ENCODE data around the gene PDE4B.

Gene PDE4B

DNA sequence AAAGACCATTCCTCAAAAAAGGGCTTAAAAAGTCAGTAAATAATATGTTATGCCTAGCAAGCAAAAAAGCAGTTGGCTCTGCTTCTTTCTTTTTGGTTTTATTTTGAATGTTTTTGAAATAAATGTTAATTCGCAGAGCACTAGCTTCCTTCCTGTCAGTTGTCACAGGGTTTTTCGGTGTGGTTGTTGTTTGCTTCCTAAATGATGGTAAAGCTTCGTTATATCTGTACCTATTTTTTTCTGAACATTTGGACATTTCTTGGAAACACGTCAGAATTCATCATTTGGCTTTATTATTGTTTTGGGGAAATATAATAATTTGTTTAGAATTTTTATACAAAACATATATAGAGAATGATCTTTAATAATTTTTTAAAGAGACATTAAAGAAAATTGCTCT lies 389.3 kb downstream of the PDE4B start:
- no peak for DNase-seq (ENCODE audit: low read depth in 2 of 2)

DNA sequence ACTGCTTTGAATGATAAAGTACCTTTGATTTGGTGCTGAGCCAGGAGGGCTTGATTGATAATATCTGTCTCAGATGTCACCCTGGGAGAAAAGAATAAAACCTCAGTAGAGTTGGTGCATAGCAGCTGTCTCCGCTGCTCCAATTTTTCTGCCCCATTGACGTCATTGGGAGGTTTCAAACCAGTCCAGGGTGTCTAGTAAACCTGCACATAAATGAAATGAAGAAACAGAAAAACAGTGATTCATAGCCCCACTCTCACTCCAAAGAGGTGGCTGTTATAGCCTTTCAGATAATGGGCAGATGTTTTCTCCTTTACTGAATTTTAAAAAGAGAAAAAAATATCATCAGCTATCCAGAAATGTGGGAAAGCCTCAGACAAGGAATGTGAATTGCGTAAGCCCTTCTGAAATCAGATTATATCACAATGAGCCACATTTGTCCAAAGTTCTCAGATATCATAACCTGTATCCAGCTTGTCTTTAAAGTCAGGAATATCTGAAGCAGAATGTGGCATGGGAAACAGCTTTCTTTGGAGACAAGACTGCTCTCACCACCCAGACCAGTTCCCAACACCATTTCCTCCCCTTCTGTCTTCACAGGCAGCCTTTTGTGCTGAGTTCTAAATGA lies 390.0 kb downstream of the PDE4B start:
- peak; percentile 25 to 38 for DNase-seq (ENCODE audit: low read depth in 2 of 2)

GRCh38 chr1:66183400-66183799 lies 390.7 kb downstream of the PDE4B start:
- no peak for DNase-seq (ENCODE audit: low read depth in 2 of 2)

DNA sequence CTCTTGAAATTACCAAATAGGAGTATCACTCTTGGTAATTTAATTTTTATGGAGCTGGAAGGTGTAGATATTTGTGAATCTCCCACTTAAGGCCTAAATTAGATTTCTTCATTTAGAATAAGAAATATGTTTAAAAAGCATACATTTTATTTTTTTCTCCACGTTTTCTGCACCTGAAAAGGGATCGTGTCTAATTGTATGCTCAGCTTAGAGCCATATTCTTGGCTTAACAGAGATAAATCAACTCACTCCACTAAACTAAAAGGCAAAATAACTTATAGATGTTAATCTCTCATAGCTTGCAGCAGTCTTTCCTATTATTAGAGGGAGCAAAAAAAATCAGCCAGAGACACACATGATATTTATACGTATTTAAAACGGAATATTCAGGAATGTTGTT lies 404.4 kb downstream of the PDE4B start:
- DNase-seq (ENCODE audit: low read depth in 2 of 2), result no peak

DNA sequence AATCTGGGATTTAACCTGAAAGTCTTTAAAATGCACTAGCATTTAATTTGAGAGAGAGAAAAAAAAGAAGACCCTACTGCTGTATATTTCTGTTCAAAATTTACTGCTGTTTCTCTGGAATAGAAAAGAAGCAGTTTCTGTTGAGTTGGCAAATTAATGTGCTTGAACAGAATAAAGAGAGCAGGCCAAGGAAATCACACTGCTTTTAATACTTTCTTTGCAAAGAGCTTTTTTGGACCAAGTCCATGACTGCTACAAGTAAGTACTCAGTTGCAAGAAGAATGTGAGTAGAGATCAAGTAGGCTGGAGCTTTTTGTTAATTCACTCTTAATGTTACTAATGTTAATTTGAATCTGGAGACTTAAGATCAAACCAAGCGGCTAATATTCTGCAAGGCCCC lies 405.1 kb downstream of the PDE4B start:
- no peak for DNase-seq (ENCODE audit: low read depth in 2 of 2)

GRCh38 chr1:66206563-66207144 lies 414.0 kb downstream of the PDE4B start:
- DNase-seq (ENCODE audit: low read depth in 2 of 2), result no peak

- no peak for DNase-seq (ENCODE audit: low read depth in 2 of 2)
Measured at GRCh38 chr1:66207484-66207883, 414.8 kb downstream of the PDE4B start.

GRCh38 chr1:66208632-66209031 lies 415.9 kb downstream of the PDE4B start:
- no peak for DNase-seq (ENCODE audit: low read depth in 2 of 2)

GRCh38 chr1:66210635-66211244 lies 418.0 kb downstream of the PDE4B start:
- no peak for DNase-seq (ENCODE audit: low read depth in 2 of 2)

- no peak for DNase-seq (ENCODE audit: low read depth in 2 of 2)
Measured at GRCh38 chr1:66211521-66211920, 418.8 kb downstream of the PDE4B start.

DNA sequence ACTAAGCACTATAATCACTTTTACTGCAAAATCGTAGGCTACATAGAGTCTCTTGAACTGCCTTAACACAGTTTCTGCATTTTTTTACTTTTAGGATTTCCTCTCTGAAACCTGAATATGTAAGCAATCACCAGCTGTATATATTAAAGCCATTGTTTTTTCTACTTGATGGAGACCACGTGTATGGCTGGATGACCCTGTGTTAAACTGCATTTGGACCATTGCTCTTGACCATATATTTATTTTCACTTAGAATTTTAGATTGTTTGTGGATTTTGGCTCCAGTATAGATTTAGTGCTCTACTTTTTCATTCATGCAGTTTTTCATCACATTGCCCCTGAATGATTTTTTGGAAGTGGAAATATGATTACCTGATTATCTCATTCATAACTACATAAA lies 420.8 kb downstream of the PDE4B start:
- no peak for DNase-seq (ENCODE audit: low read depth in 2 of 2)

GRCh38 chr1:66214901-66215300 lies 422.2 kb downstream of the PDE4B start:
- DNase-seq (ENCODE audit: low read depth in 2 of 2), result no peak

DNA sequence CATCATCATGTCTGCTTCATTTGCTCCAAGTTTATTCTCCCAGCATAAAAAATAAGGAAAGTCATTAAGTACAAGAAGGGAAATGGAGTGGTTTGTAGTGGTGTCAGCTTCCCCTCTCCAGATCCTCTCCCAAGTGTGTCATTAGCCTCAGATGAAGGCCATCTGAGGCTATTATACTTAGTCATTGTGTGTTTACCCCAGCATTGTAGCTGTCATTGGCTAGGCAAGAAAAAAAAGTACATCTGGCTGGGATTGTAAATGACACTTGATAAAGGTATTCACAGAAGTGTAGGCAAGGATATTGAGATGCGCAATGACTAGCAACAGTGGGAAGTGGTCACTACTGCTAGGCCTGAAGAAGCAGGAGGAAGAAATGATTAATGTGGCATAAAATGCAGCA lies 424.3 kb downstream of the PDE4B start:
- DNase-seq (ENCODE audit: low read depth in 2 of 2), result no peak

GRCh38 chr1:66217561-66217960 lies 424.9 kb downstream of the PDE4B start:
- DNase-seq (ENCODE audit: low read depth in 2 of 2), result no peak

DNA sequence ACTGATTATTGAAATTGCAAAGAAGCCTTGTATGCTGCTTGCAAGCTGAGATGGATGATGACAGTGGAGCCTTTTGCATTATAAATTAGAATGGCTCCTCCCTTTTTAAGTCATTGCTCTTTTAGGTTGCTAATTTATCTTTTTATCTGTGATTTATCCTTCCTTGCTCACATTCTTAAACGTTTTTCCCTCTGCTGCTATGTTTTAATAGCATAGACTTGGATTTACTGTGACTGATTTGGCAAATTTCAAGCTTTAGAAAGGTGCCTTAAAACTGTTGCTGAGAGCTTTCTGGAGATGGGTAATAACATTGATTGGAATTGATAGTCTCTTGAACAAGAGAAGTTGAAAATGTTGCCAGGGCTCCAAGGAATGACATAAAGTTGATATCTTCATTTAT lies 427.8 kb downstream of the PDE4B start:
- no peak for DNase-seq (ENCODE audit: low read depth in 2 of 2)

GRCh38 chr1:66223681-66224080 lies 431.0 kb downstream of the PDE4B start:
- no peak for DNase-seq (ENCODE audit: low read depth in 2 of 2)

- DNase-seq (ENCODE audit: low read depth in 2 of 2), result no peak
Measured at GRCh38 chr1:66226985-66227384, 434.3 kb downstream of the PDE4B start.

- no peak for DNase-seq (ENCODE audit: low read depth in 2 of 2)
Measured at GRCh38 chr1:66227966-66228365, 435.3 kb downstream of the PDE4B start.

GRCh38 chr1:66231217-66231616 lies 438.5 kb downstream of the PDE4B start:
- DNase-seq (ENCODE audit: low read depth in 2 of 2), result no peak

DNA sequence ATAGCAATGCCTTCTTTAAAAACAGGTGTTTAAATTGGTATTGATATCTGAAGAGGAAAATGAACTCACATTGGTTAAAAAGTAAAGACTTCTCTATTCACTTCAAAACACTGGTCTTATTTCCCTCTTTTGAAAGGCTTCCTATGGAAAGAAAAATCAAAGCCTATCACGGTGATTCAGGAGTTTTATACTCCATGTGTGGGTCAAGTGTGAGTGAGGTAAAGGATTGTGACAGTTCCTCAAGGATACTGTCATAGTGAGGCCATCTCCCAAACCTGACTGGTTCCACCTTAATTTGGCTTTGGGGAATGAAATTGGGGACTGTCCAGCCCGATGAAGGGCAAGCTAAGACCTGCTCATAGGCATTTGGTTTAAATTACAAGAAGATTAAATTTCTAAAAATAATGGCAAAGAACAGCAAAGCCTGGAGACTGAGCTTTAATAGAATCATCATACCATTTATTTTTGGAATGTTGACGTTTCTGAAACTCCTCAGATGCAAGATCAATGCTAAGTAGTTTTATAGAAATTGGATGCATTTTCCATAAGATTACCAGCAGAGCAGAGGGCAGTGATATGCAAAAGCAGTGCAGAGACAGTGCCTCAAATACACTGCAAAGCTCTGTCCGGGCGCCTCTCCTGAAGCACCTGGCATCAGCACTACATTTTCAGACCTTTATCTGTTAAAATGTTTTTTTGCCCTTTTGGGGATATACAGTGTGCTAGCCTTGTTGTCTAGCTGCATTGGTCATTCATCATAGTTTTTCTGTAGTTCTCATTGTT lies 439.2 kb downstream of the PDE4B start:
- DNase-seq (ENCODE audit: low read depth in 2 of 2), result no peak

DNA sequence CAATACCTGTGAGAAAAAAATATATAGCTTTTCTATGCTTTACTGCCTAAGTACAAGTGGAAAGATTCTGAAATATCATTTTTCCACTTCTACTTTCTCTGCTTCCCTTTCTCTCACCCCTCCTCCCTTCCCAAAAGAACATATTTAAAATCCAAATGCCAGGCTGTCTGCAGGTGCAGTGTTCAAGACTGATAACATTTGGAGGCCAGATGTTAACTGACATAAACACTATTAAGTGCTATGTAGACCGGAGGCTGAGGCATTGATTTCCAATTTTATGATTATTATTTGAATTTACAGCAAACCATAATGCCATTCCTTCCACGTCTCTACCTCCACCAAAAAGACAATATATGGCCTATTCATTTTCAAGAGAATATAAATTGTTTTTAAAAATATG lies 444.3 kb downstream of the PDE4B start:
- no peak for DNase-seq (ENCODE audit: low read depth in 2 of 2)

DNA sequence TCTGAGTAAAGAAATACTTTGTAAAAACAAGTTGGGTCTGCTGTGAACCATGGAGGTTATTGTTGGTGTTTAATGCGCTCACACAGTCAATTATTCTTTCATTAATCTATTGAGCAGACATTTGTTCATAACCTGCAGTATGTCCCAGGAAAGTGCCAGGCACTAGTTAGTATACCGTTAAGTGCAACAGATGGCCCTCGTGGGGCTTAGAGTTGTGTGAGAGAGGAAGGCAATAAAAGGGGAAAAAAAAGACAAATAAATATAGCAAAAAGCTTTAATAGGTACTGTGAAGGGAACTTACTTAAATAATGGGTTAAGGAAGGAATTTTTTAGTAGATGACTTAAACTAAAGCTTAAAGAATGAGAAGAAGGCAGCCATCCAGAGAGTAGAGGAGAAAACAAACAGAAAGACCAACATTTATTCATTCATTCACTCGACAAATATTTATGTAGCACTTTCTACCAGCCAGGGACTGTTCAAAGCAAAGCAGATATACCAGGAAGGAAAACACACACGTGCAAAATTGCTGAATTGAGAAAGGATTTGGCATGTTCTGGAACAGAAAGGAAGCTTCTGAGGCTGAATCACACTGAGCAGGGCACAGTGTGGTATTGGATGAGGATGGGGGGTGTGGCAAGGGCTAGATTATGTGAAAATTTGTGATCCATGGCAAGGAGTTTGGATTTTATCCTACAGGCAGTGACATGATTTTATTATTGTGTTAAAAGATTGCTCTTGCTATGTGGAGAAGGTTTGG lies 445.2 kb downstream of the PDE4B start:
- DNase-seq (ENCODE audit: low read depth in 2 of 2), result no peak
